Activated T-cell treated with anti-CD3 and anti-CD28 coated beads, Interleukin-2, amount 50 U/mL, for 4 hours (primary cell): ENCODE measurements around the gene RALGPS1. TPM values are rescaled to one million over a fixed set of nuclear protein-coding genes. Genes with fewer than 3 reads are reported as not detected.

ENCODE experiments used
- ATAC-seq, 2 donors: fragments of 200-7000 bp; cut with Tn5 transposase; one replicate each; pipeline ENCODE4 v1.10.0; 2021
- DNase-seq: peaks from one replicate; pipeline ENCODE4 v3.0.0-alpha.2; 2020
- H3K27me3 Mint-ChIP-seq: one replicate; pipeline ENCODE4 v1.8.0; 2021; ENCODE audit warnings: low read depth, mixed read lengths
- H3K36me3 Mint-ChIP-seq: one replicate; pipeline ENCODE4 v1.8.0; 2022; ENCODE audit warnings: mixed read lengths; ENCODE audit not compliant: insufficient read depth
- H3K4me1 Mint-ChIP-seq: one replicate; pipeline ENCODE4 v1.8.0; 2021; ENCODE audit warnings: low read depth, mixed read lengths
- H3K4me3 Mint-ChIP-seq: one replicate; pipeline ENCODE4 v1.8.0; 2021; ENCODE audit warnings: mild to moderate bottlenecking, moderate library complexity, mixed read lengths
- H3K9me3 Mint-ChIP-seq: one replicate; pipeline ENCODE4 v1.8.0; 2021; ENCODE audit warnings: mixed read lengths
- total RNA-seq, 3 donors: library from RNA; stranded (reverse); gene quantifications; one replicate each; pipeline ENCODE4 v1.2.1, GENCODE V29; 2021

Gene RALGPS1
- total RNA-seq, 3 donors from 2014 or later, result 0.51 to 1.2 (median 1.1) TPM

GRCh38 chr9:126956917-126957686, 42.5 kb downstream of the RALGPS1 start:
- ATAC-seq, result no peak
- Mint-ChIP-seq H3K27me3 (no peaks in the 10 kb centered on the region), H3K9me3 (no peaks in the 10 kb centered on the region), H3K4me1 (no peaks in the 10 kb centered on the region), H3K4me3 (no peak overlapping the region), H3K36me3 (peaks cover 6% of the 10 kb centered on the region)
- no peak for DNase-seq

- ATAC-seq (no peak), DNase-seq (no peak)
- no peaks in the 10 kb centered on the region for H3K27me3 Mint-ChIP-seq
- no peaks in the 10 kb centered on the region for H3K4me1 Mint-ChIP-seq
- no peak overlapping the region for H3K4me3 Mint-ChIP-seq
- H3K36me3 Mint-ChIP-seq, result peaks cover 3% of the 10 kb centered on the region
- H3K9me3 Mint-ChIP-seq, result no peaks in the 10 kb centered on the region
Observed at GRCh38 chr9:126957687-126958053, 43.1 kb downstream of the RALGPS1 start.

GRCh38 chr9:126959336-126959735, 44.8 kb downstream of the RALGPS1 start:
- ATAC-seq, result no peak
- DNase-seq, result no peak
- no peaks in the 10 kb centered on the region for H3K9me3 Mint-ChIP-seq
- no peak overlapping the region for H3K4me3 Mint-ChIP-seq
- no peaks in the 10 kb centered on the region for H3K4me1 Mint-ChIP-seq
- H3K36me3 Mint-ChIP-seq, result peaks cover 4% of the 10 kb centered on the region
- no peaks in the 10 kb centered on the region for H3K27me3 Mint-ChIP-seq

- H3K27me3 Mint-ChIP-seq, result no peaks in the 10 kb centered on the region
Observed at GRCh38 chr9:126959917-126960316, 45.3 kb downstream of the RALGPS1 start.

GRCh38 chr9:126962336-126962735, 47.8 kb downstream of the RALGPS1 start:
- no peak for ATAC-seq
- H3K9me3 Mint-ChIP-seq, result no peaks in the 10 kb centered on the region
- H3K36me3 Mint-ChIP-seq, result peaks cover 10% of the 10 kb centered on the region
- H3K27me3 Mint-ChIP-seq, result no peaks in the 10 kb centered on the region
- H3K4me1 Mint-ChIP-seq, result peaks cover 3% of the 10 kb centered on the region
- DNase-seq, result no peak
- no peak overlapping the region for H3K4me3 Mint-ChIP-seq

More at GRCh38 chr9:126959917-126960316, 45.3 kb downstream of the RALGPS1 start:
- H3K36me3 Mint-ChIP-seq, result peaks cover 4% of the 10 kb centered on the region
- H3K9me3 Mint-ChIP-seq, result no peaks in the 10 kb centered on the region
- ATAC-seq (no peak), DNase-seq (no peak)
- H3K4me3 Mint-ChIP-seq, result no peak overlapping the region
- no peaks in the 10 kb centered on the region for H3K4me1 Mint-ChIP-seq

- Mint-ChIP-seq H3K9me3 (no peaks in the 10 kb centered on the region), H3K36me3 (peaks cover 13% of the 10 kb centered on the region), H3K4me3 (no peak overlapping the region), H3K4me1 (peaks cover 3% of the 10 kb centered on the region), H3K27me3 (no peaks in the 10 kb centered on the region)
- ATAC-seq (no peak), DNase-seq (no peak)
Observed at GRCh38 chr9:126965077-126965476, 50.5 kb downstream of the RALGPS1 start.

GRCh38 chr9:126965541-126966428, 51.2 kb downstream of the RALGPS1 start:
- Mint-ChIP-seq H3K4me3 (no peak overlapping the region), H3K27me3 (no peaks in the 10 kb centered on the region), H3K36me3 (peaks cover 13% of the 10 kb centered on the region), H3K4me1 (peaks cover 3% of the 10 kb centered on the region), H3K9me3 (no peaks in the 10 kb centered on the region)
- ATAC-seq (peak; percentile 60 to 70), DNase-seq (peak; percentile 48)

GRCh38 chr9:126971261-126971660, 56.7 kb downstream of the RALGPS1 start:
- no peaks in the 10 kb centered on the region for H3K27me3 Mint-ChIP-seq

GRCh38 chr9:126973651-126974529, 59.3 kb downstream of the RALGPS1 start:
- H3K4me1 Mint-ChIP-seq, result no peaks in the 10 kb centered on the region
- ATAC-seq, result peak in 1 of 2 donors; percentile 48
- peaks cover 5% of the 10 kb centered on the region for H3K36me3 Mint-ChIP-seq
- DNase-seq, result no peak
- no peaks in the 10 kb centered on the region for H3K27me3 Mint-ChIP-seq
- H3K4me3 Mint-ChIP-seq, result no peak overlapping the region
- no peaks in the 10 kb centered on the region for H3K9me3 Mint-ChIP-seq

More at GRCh38 chr9:126971261-126971660, 56.7 kb downstream of the RALGPS1 start:
- ATAC-seq (no peak), DNase-seq (no peak)
- H3K4me3 Mint-ChIP-seq, result no peak overlapping the region
- H3K36me3 Mint-ChIP-seq, result peaks cover 7% of the 10 kb centered on the region
- no peaks in the 10 kb centered on the region for H3K4me1 Mint-ChIP-seq
- no peaks in the 10 kb centered on the region for H3K9me3 Mint-ChIP-seq

- Mint-ChIP-seq H3K4me3 (no peak overlapping the region), H3K36me3 (peaks cover 5% of the 10 kb centered on the region), H3K27me3 (no peaks in the 10 kb centered on the region), H3K9me3 (no peaks in the 10 kb centered on the region), H3K4me1 (peaks cover 2% of the 10 kb centered on the region)
- DNase-seq (no peak), ATAC-seq (no peak)
Observed at GRCh38 chr9:126974594-126974993, 60.0 kb downstream of the RALGPS1 start.

GRCh38 chr9:126975327-126976220, 61.0 kb downstream of the RALGPS1 start:
- Mint-ChIP-seq H3K9me3 (no peaks in the 10 kb centered on the region), H3K4me3 (no peak overlapping the region), H3K27me3 (no peaks in the 10 kb centered on the region), H3K36me3 (peaks cover 5% of the 10 kb centered on the region), H3K4me1 (peaks cover 2% of the 10 kb centered on the region)
- DNase-seq, result no peak
- no peak for ATAC-seq

- peaks cover 27% of the 10 kb centered on the region for H3K4me1 Mint-ChIP-seq
- no peak for DNase-seq
Observed at GRCh38 chr9:126979461-126979860, 64.9 kb downstream of the RALGPS1 start.

GRCh38 chr9:126980231-126980630, 65.6 kb downstream of the RALGPS1 start:
- peaks cover 8% of the 10 kb centered on the region for H3K36me3 Mint-ChIP-seq
- H3K4me1 Mint-ChIP-seq, result peaks cover 35% of the 10 kb centered on the region
- no peak for ATAC-seq
- H3K27me3 Mint-ChIP-seq, result peaks cover 21% of the 10 kb centered on the region
- H3K9me3 Mint-ChIP-seq, result peaks cover 7% of the 10 kb centered on the region
- H3K4me3 Mint-ChIP-seq, result no peak overlapping the region
- DNase-seq, result no peak

More at GRCh38 chr9:126979461-126979860, 64.9 kb downstream of the RALGPS1 start:
- Mint-ChIP-seq H3K9me3 (peaks cover 7% of the 10 kb centered on the region), H3K27me3 (peaks cover 18% of the 10 kb centered on the region), H3K36me3 (peaks cover 8% of the 10 kb centered on the region), H3K4me3 (no peak overlapping the region)
- ATAC-seq, result no peak
